Right lobe of liver (tissue), 4 donors: ENCODE data around the gene PCNX1.

Experiments used
- POLR2A ChIP-seq: fragments of 450-650 bp; IDR thresholded peaks from one replicate; pipeline ENCODE4 v1.6.1; 2017; ENCODE audit warnings: antibody characterized with exemption, mild to moderate bottlenecking
- TF ChIP-seq, protein P1 (sequence below), 4 donors: fragments of 200-600 bp in 3 of 4; fragments of 450-650 bp in 1 of 4; IDR thresholded peaks; one replicate each; pipeline versions ENCODE4 v1.5.1 to v1.8.0; 2016 to 2022; ENCODE audit warnings: antibody characterized with exemption in 4 of 4, mild to moderate bottlenecking in 2 of 4
- donor health status: DM: no; HTN: no; CAD: no.
- donor health status: DM: no; HTN: no; CAD: no.
- donor health status: DM: no; HTN: yes; CAD: no.

DNA sequence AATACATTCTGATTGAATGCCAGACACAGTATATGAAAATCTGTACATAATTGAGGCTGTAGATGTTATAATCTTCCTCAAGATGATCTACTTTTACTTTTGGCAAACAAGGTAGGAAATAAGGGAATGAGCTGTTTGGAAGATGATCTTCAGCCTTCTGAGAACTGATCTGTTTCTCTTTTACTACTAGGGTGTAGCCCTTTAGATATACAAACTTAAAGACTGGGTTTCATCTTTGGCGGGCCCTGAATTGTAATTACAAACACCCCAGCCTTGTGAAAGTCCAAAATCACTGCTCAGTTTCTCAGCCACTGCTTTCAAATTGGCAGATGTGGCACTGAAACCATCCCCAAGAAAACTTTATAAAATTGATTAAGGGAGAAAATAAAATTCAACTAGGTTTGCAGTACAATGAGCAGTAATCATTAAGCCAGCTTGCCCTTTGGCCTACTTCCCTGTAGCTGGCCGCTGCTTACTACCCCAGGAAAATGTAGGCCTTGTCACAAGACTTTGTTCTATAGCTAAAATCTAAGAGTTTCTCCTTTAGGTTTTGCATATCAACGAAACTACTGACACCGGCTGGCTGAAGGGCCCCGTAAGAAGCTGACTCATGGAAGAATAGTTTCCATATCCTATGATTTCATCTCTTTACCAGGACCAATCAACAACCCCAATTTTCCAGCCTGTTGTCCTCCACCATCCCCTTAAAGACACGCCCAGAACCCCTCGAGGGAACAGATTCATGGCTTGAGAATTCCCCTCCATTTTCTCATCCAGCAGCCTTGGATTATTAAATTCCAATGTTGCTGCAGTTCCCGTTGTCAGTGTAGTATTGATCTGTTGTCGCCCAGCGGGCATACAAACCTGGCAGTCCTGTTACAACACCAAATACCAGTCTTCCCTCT lies 210.8 kb downstream of the PCNX1 start:
- TF ChIP-seq, protein P1, sequence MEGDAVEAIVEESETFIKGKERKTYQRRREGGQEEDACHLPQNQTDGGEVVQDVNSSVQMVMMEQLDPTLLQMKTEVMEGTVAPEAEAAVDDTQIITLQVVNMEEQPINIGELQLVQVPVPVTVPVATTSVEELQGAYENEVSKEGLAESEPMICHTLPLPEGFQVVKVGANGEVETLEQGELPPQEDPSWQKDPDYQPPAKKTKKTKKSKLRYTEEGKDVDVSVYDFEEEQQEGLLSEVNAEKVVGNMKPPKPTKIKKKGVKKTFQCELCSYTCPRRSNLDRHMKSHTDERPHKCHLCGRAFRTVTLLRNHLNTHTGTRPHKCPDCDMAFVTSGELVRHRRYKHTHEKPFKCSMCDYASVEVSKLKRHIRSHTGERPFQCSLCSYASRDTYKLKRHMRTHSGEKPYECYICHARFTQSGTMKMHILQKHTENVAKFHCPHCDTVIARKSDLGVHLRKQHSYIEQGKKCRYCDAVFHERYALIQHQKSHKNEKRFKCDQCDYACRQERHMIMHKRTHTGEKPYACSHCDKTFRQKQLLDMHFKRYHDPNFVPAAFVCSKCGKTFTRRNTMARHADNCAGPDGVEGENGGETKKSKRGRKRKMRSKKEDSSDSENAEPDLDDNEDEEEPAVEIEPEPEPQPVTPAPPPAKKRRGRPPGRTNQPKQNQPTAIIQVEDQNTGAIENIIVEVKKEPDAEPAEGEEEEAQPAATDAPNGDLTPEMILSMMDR (IDR thresholded peaks at IDR 0.05), result no peak
- TF ChIP-seq POLR2A, result no peak
